Endothelial cell of umbilical vein (primary cell): ENCODE data around the gene SMOC2. TPM values are rescaled to one million over a fixed set of nuclear protein-coding genes. Genes with fewer than 3 reads are reported as not detected.

Source experiments
- BruUV-seq: library from RNA; stranded (reverse); fragments of 400-500 nt; replicated peaks from 2 replicates; lab custom pipeline; 2021; lab: Mats Ljungman, UMichigan
- CTCF ChIA-PET: fragments of 300-600, 350-600 bp; sonication (Branson Sonifier 250); formaldehyde crosslinking; loops from one replicate; lab custom pipeline; 2021; ENCODE audit warnings: antibody characterized with exemption, inconsistent platforms; lab: Charles Lee
- POLR2A ChIA-PET: fragments of 300-600, 350-600 bp; sonication (Branson Sonifier 250); formaldehyde crosslinking; loops from one replicate; lab custom pipeline; 2021; ENCODE audit warnings: antibody characterized with exemption, inconsistent platforms; lab: Charles Lee
- DNase-seq: peaks from one replicate; pipeline ENCODE4 v3.0.0-alpha.2; 2011; ENCODE audit warnings: low read depth, low spot score
- FAIRE-seq: peaks from 2 replicates; lab custom pipeline; 2011; peaks lifted over from hg19 to GRCh38; lab: Jason Lieb, UNC
- H2AFZ ChIP-seq: 2 replicates; pipeline ENCODE4 v1.6.0; 2012; ENCODE audit warnings: low read depth, low read length, control low read depth, inconsistent platforms
- H3K27ac ChIP-seq: 2 replicates; pipeline ENCODE4 v1.5.1; 2011; ENCODE audit warnings: low read depth, mild to moderate bottlenecking, control low read depth, low read length, moderate library complexity; ENCODE audit not compliant: insufficient read depth
- H3K27me3 ChIP-seq, 2 experiments: 2 replicates each; pipeline versions ENCODE4 v1.6.0 to v1.6.1; 2011; ENCODE audit warnings: low read length in 2 of 2, mixed read lengths in 1 of 2; ENCODE audit not compliant: control insufficient read depth in 2 of 2, insufficient read depth in 2 of 2
- H3K36me3 ChIP-seq, 2 experiments: 2 replicates in 1 of 2; 3 replicates in 1 of 2; pipeline ENCODE4 v1.5.1; 2011; ENCODE audit warnings: low read length in 2 of 2, mild to moderate bottlenecking in 1 of 2, moderate library complexity in 1 of 2; ENCODE audit not compliant: control insufficient read depth in 2 of 2, insufficient read depth in 2 of 2; ENCODE audit errors: extremely low read depth in 1 of 2
- H3K4me1 ChIP-seq: 3 replicates; pipeline ENCODE4 v1.5.1; 2011; ENCODE audit warnings: mild to moderate bottlenecking, low read length; ENCODE audit not compliant: control insufficient read depth, insufficient read depth; ENCODE audit errors: extremely low read depth
- H3K4me2 ChIP-seq: 2 replicates; pipeline ENCODE4 v1.6.1; 2011; ENCODE audit warnings: low read length, control low read depth, mixed read lengths; ENCODE audit not compliant: insufficient read depth
- H3K4me3 ChIP-seq, 3 experiments: fragments of 200-600 bp in 1 of 3; sonication (generic), shearing (Covaris generic) in 1 of 3; replicated peaks in 1 of 3; 2 replicates each; pipeline ENCODE4 v1.5.1; 2011 to 2016; ENCODE audit warnings: control low read depth in 3 of 3, low read length in 3 of 3, mild to moderate bottlenecking in 2 of 3, inconsistent platforms in 1 of 3, low read depth in 1 of 3, moderate library complexity in 1 of 3; ENCODE audit not compliant: insufficient read depth in 1 of 3
- H3K79me2 ChIP-seq: 2 replicates; pipeline ENCODE4 v1.6.0; 2012; ENCODE audit warnings: low read length, inconsistent platforms; ENCODE audit not compliant: control insufficient read depth, insufficient read depth
- H3K9ac ChIP-seq: replicated peaks from 2 replicates; pipeline ENCODE3; 2011; ENCODE audit warnings: low read length, control low read depth; ENCODE audit not compliant: insufficient read depth; ENCODE audit errors: extremely low read depth
- H3K9me1 ChIP-seq: replicated peaks from 3 replicates; pipeline ENCODE4 v1.6.0; 2011; ENCODE audit warnings: mild to moderate bottlenecking, low read length; ENCODE audit not compliant: control insufficient read depth, insufficient read depth; ENCODE audit errors: extremely low read depth
- H3K9me3 ChIP-seq: replicated peaks from 2 replicates; pipeline ENCODE4 v1.5.1; 2012; ENCODE audit warnings: low read length, inconsistent platforms; ENCODE audit not compliant: control insufficient read depth, insufficient read depth
- H4K20me1 ChIP-seq: replicated peaks from 2 replicates; pipeline ENCODE3; 2011; ENCODE audit warnings: mild to moderate bottlenecking, low read length; ENCODE audit not compliant: control insufficient read depth, insufficient read depth; ENCODE audit errors: extremely low read depth
- FOS ChIP-seq: IDR thresholded peaks from 2 replicates; pipeline ENCODE4 v1.6.1; 2011; ENCODE audit warnings: mild to moderate bottlenecking, low read length, moderate library complexity, borderline replicate concordance; ENCODE audit not compliant: insufficient read depth
- JUN ChIP-seq: IDR thresholded peaks from 2 replicates; pipeline ENCODE4 v1.6.1; 2011; ENCODE audit warnings: borderline replicate concordance, low read depth; ENCODE audit not compliant: insufficient read length, insufficient read depth
- MYC ChIP-seq: IDR thresholded peaks from one replicate; pipeline ENCODE4 v1.6.1; 2011; ENCODE audit warnings: mild to moderate bottlenecking, low read depth, low read length
- POLR2A ChIP-seq: IDR thresholded peaks from 2 replicates; pipeline ENCODE4 v1.6.1; 2012; ENCODE audit warnings: low read depth, mild to moderate bottlenecking, control low read depth, low read length
- POLR2AphosphoS5 ChIP-seq: IDR thresholded peaks from 2 replicates; pipeline ENCODE4 v1.6.1; 2012; ENCODE audit warnings: low read depth, mild to moderate bottlenecking, control low read depth, low read length, moderate library complexity; ENCODE audit not compliant: insufficient read depth
- dilution Hi-C: fragments of 300-500 bp; cut with MboI; formaldehyde crosslinking; loops from one replicate; pipeline ENCODE4 v1.15.0; 2019; ENCODE audit warnings: low sequenced_read_pairs; ENCODE audit not compliant: extremely low pct_ligation_motif_present
- intact Hi-C: fragments of 100-400 bp; cut with micrococcal nuclease; formaldehyde crosslinking; loops from one replicate; pipeline ENCODE4 v1.10.0; 2022
- polyA plus RNA-seq, 4 experiments: library from polyadenylated mRNA; depleted of rRNA in 3 of 4; stranded (reverse) in 3 of 4; unstranded in 1 of 4; fragments of >200 nt; gene quantifications; 2 replicates each; pipeline versions ENCODE4 v1.2.1 to v1.2.3, GENCODE V29; 2011 to 2012; ENCODE audit warnings: missing spikeins in 1 of 4
- total RNA-seq: library from RNA; stranded (reverse); gene quantifications from 2 replicates; pipeline ENCODE4 v1.2.3, GENCODE V29; 2021
- TF ChIP-seq, protein P1 (sequence below), 2 donors: IDR thresholded peaks; 1 replicate in 1 of 2; 2 replicates in 1 of 2; pipeline ENCODE4 v1.5.1; 2011; ENCODE audit warnings: low read length in 2 of 2, mild to moderate bottlenecking in 2 of 2, moderate library complexity in 2 of 2, control low read depth in 1 of 2, inconsistent platforms in 1 of 2, low read depth in 1 of 2; ENCODE audit not compliant: insufficient read depth in 1 of 2; ENCODE audit errors: extremely low read depth in 1 of 2
- TF ChIP-seq, protein P2 (sequence below): IDR thresholded peaks from 2 replicates; pipeline ENCODE4 v1.6.1; 2011; ENCODE audit not compliant: insufficient read depth, insufficient read length

The SMOC2 gene
- total and polyA plus RNA-seq, 2 donors (not counting 3 experiments of a cell fraction or from before 2014, with no cell fraction given) = not detected

DNA sequence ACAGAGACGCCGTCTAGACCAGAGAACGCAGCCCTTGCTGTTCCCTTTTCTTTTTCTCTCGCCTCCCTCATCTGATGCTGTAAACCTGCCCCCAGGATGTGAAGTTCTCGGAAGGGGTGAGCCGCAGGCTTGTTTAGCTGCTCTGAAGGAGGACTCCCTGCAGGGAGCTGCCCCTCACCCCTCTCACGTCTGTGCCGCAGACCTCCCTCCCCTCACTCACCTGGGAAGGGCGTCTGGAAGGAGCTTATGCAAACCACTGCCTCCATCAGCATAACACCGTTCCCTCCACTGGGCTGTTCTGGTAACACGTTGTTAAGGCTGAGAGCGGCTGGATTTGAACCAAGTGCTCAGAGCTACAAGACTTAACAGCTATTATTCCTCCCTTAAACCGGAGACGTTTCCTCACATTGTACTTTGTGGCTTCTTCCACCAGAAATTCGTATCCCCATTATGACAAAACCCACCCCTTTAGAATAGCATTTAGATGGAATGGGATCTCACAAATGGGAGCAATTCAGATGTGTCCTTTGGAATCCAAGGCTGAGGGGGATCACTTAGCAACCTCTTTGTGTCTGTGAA is 99.8 kb downstream of the SMOC2 start:
- H2AFZ ChIP-seq = no peak overlapping the region
- H3K9me3 ChIP-seq = no peaks in the 10 kb centered on the region
- H3K9me1 ChIP-seq = no peaks in the 10 kb centered on the region
- CTCF ChIA-PET = no interaction called here
- intact Hi-C loops (no loop called here), dilution Hi-C loops (no loop called here)
- H3K4me1 ChIP-seq = no peaks in the 10 kb centered on the region
- H3K27ac ChIP-seq = no peak overlapping the region
- FAIRE-seq (no peak), DNase-seq (no peak)
- POLR2A ChIA-PET = no interaction called here
- no peak overlapping the region for H3K9ac ChIP-seq
- BruUV-seq = no TSS peak
- H3K4me3 ChIP-seq = no peak overlapping the region
- H3K27me3 ChIP-seq = peaks cover 1 to 9% of the 10 kb centered on the region in 2 experiments
- H3K4me2 ChIP-seq = no peak overlapping the region
- TF ChIP-seq, protein P1, sequence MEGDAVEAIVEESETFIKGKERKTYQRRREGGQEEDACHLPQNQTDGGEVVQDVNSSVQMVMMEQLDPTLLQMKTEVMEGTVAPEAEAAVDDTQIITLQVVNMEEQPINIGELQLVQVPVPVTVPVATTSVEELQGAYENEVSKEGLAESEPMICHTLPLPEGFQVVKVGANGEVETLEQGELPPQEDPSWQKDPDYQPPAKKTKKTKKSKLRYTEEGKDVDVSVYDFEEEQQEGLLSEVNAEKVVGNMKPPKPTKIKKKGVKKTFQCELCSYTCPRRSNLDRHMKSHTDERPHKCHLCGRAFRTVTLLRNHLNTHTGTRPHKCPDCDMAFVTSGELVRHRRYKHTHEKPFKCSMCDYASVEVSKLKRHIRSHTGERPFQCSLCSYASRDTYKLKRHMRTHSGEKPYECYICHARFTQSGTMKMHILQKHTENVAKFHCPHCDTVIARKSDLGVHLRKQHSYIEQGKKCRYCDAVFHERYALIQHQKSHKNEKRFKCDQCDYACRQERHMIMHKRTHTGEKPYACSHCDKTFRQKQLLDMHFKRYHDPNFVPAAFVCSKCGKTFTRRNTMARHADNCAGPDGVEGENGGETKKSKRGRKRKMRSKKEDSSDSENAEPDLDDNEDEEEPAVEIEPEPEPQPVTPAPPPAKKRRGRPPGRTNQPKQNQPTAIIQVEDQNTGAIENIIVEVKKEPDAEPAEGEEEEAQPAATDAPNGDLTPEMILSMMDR (IDR thresholded peaks at IDR 0.05; ENCODE audit: extremely low read depth in 1 of 2, insufficient read depth in 1 of 2, low read depth in 1 of 2, low read length in 2 of 2) = no peak
- TF ChIP-seq, protein P2, sequence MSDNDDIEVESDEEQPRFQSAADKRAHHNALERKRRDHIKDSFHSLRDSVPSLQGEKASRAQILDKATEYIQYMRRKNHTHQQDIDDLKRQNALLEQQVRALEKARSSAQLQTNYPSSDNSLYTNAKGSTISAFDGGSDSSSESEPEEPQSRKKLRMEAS = no peak
- TF ChIP-seq FOS = no peak
- no peak for TF ChIP-seq POLR2AphosphoS5
- no peak for TF ChIP-seq MYC
- TF ChIP-seq POLR2A = no peak
- no peak for TF ChIP-seq JUN
- no peaks in the 10 kb centered on the region for H3K79me2 ChIP-seq
- no peaks in the 10 kb centered on the region for H4K20me1 ChIP-seq
- no peaks in the 10 kb centered on the region for H3K36me3 ChIP-seq
